SU-DHL-6 (cell line): ENCODE measurements around the gene JMJD6.

Source experiments
- H2AFZ ChIP-seq: fragments of 200-600 bp; sonication (generic); 2 replicates; pipeline ENCODE4 v1.6.1; 2014; ENCODE audit warnings: low read depth, mild to moderate bottlenecking, moderate library complexity, mixed read lengths, antibody characterized with exemption, low read length; ENCODE audit not compliant: severe bottlenecking
- H3F3A ChIP-seq: fragments of 200-600 bp; shearing (Covaris generic); 2 replicates; pipeline ENCODE4 v1.6.0; 2016; ENCODE audit warnings: antibody characterized with exemption, mild to moderate bottlenecking; ENCODE audit not compliant: insufficient read depth
- H3K27ac ChIP-seq: fragments of 200-600 bp; sonication (generic); 2 replicates; pipeline ENCODE4 v1.5.1; 2016; ENCODE audit warnings: low read depth, mild to moderate bottlenecking, low read length, moderate library complexity, mixed read lengths
- H3K27me3 ChIP-seq: fragments of 200-600 bp; sonication (generic), shearing (Covaris generic); 2 replicates; pipeline ENCODE4 v1.6.0; 2014; ENCODE audit warnings: mild to moderate bottlenecking, low read length
- H3K36me3 ChIP-seq: fragments of 200-600 bp; sonication (generic); 2 replicates; pipeline ENCODE4 v1.6.1; 2014; ENCODE audit warnings: mild to moderate bottlenecking, low read length, mixed read lengths
- H3K4me2 ChIP-seq: fragments of 300-600, 200-600 bp; shearing (Covaris generic), sonication (generic); 2 replicates; pipeline ENCODE4 v1.6.0; 2014; ENCODE audit warnings: low read length, low read depth, mild to moderate bottlenecking; ENCODE audit not compliant: poor library complexity, severe bottlenecking
- H3K4me3 ChIP-seq: fragments of 200-600 bp; sonication (generic); 2 replicates; pipeline ENCODE4 v1.5.1; 2014; ENCODE audit warnings: antibody characterized with exemption, low read length, mild to moderate bottlenecking, mixed read lengths; ENCODE audit not compliant: insufficient read depth, poor library complexity, severe bottlenecking
- H3K79me2 ChIP-seq: fragments of 200-600 bp; sonication (generic); 2 replicates; pipeline ENCODE4 v1.6.1; 2014; ENCODE audit warnings: mild to moderate bottlenecking, low read length, moderate library complexity; ENCODE audit not compliant: insufficient read depth
- H3K9ac ChIP-seq: fragments of 200-600 bp; sonication (generic); 2 replicates; pipeline ENCODE4 v1.7.0; 2014; ENCODE audit warnings: mild to moderate bottlenecking, low read length
- H3K9me2 ChIP-seq: fragments of 200-600 bp; sonication (generic); replicated peaks from 2 replicates; pipeline ENCODE4 v1.6.1; 2014; ENCODE audit warnings: low read length; ENCODE audit not compliant: insufficient read depth
- H3K9me3 ChIP-seq: fragments of 200-600 bp; sonication (generic); 2 replicates; pipeline ENCODE4 v1.6.1; 2014; ENCODE audit warnings: low read length, mixed read lengths; ENCODE audit not compliant: insufficient read depth
- H4K20me1 ChIP-seq: fragments of 200-600 bp; sonication (generic); 2 replicates; pipeline ENCODE4 v1.6.1; 2014; ENCODE audit warnings: low read depth, mild to moderate bottlenecking, antibody characterized with exemption, low read length, moderate library complexity, mixed read lengths
- CTCF ChIP-seq: fragments of 200-600 bp; sonication (generic); IDR thresholded peaks from one replicate; pipeline ENCODE4 v1.5.1; 2017; ENCODE audit warnings: antibody characterized with exemption, mild to moderate bottlenecking, low read length, moderate library complexity; ENCODE audit not compliant: insufficient read depth, poor library complexity, severe bottlenecking
- EZH2phosphoT487 ChIP-seq: fragments of 200-600 bp; sonication (generic), shearing (Covaris generic); conservative IDR thresholded peaks from 2 replicates; pipeline ENCODE4 v1.6.1; 2018; ENCODE audit warnings: mild to moderate bottlenecking, antibody characterized with exemption, low read length, moderate library complexity, mixed read lengths

Gene JMJD6

GRCh38 chr17:76691379-76692191 is 34.8 kb downstream of the JMJD6 start:
- Histone ChIP-seq H3K9me2 (no peaks in the 10 kb centered on the region), H3K79me2 (no peaks in the 10 kb centered on the region), H3K9me3 (no peaks in the 10 kb centered on the region), H3K27me3 (no peaks in the 10 kb centered on the region), H3K9ac (no peak overlapping the region), H4K20me1 (no peaks in the 10 kb centered on the region), H3F3A (no peaks in the 10 kb centered on the region), H2AFZ (no peak overlapping the region), H3K4me3 (no peak overlapping the region), H3K27ac (no peak overlapping the region), H3K36me3 (no peaks in the 10 kb centered on the region), H3K4me2 (no peak overlapping the region)
- TF ChIP-seq EZH2phosphoT487 (no peak), CTCF (no peak)

- Histone ChIP-seq H4K20me1 (no peaks in the 10 kb centered on the region), H3K79me2 (no peaks in the 10 kb centered on the region), H3K27ac (no peak overlapping the region), H3F3A (no peaks in the 10 kb centered on the region), H3K9ac (no peak overlapping the region), H3K27me3 (no peaks in the 10 kb centered on the region), H3K36me3 (no peaks in the 10 kb centered on the region), H3K9me2 (no peaks in the 10 kb centered on the region), H3K9me3 (no peaks in the 10 kb centered on the region), H3K4me3 (no peak overlapping the region), H2AFZ (no peak overlapping the region), H3K4me2 (no peak overlapping the region)
- TF ChIP-seq CTCF (no peak), EZH2phosphoT487 (no peak)
Observed at GRCh38 chr17:76690596-76691280, 35.7 kb downstream of the JMJD6 start.

GRCh38 chr17:76689859-76690258 is 36.5 kb downstream of the JMJD6 start:
- no peak overlapping the region for H3K27ac ChIP-seq
- H3K9me3 ChIP-seq, result no peaks in the 10 kb centered on the region
- H3K27me3 ChIP-seq, result no peaks in the 10 kb centered on the region
- H3F3A ChIP-seq, result no peaks in the 10 kb centered on the region
- no peak overlapping the region for H2AFZ ChIP-seq
- H4K20me1 ChIP-seq, result no peaks in the 10 kb centered on the region
- no peak overlapping the region for H3K4me3 ChIP-seq
- H3K9me2 ChIP-seq, result no peaks in the 10 kb centered on the region
- H3K36me3 ChIP-seq, result no peaks in the 10 kb centered on the region
- TF ChIP-seq EZH2phosphoT487 (no peak), CTCF (no peak)
- H3K9ac ChIP-seq, result no peak overlapping the region
- no peak overlapping the region for H3K4me2 ChIP-seq
- H3K79me2 ChIP-seq, result no peaks in the 10 kb centered on the region
